Measurements from ENCODE around the gene ZNF217.
A peak's percentile ranks its signal among the peaks of the same experiment; 100 is the strongest.

The ZNF217 gene

DNA sequence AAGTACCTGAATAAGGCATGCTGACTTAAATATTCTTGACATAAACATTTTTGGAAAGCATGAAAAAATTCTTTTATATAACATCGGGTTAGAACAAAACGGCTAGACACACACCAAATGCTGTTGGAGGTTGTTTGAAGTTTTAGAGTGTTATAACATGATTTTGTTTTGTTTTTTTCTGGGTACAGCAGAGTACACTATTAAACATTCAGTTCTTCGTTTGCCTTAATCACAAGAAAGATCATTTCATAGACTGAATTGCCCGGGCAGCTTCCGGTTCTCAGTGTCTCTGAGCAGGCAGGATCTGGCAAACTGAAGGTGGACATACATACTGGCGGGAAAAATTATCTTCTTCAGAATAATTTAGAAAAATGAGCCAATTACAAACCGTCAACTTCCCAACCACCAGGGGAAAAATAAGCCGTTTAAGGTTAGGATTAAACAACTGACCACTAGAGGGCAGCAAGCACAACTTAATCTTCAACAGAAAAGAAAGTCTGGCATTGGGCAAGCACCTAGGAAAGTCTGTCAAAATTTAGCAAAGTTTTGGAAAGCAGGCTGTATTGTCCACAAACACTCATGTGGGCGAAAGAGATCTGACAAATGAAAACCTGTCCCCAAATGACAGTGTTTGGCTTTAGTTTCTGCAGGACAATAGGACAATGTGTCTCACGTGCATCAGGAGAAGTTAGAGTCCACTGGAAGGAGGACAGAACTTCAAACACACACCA is 15.0 kb downstream of the ZNF217 start:
- DNase-seq (ENCODE audit: low read depth), result peak; percentile 77
- TF ChIP-seq, protein P1, sequence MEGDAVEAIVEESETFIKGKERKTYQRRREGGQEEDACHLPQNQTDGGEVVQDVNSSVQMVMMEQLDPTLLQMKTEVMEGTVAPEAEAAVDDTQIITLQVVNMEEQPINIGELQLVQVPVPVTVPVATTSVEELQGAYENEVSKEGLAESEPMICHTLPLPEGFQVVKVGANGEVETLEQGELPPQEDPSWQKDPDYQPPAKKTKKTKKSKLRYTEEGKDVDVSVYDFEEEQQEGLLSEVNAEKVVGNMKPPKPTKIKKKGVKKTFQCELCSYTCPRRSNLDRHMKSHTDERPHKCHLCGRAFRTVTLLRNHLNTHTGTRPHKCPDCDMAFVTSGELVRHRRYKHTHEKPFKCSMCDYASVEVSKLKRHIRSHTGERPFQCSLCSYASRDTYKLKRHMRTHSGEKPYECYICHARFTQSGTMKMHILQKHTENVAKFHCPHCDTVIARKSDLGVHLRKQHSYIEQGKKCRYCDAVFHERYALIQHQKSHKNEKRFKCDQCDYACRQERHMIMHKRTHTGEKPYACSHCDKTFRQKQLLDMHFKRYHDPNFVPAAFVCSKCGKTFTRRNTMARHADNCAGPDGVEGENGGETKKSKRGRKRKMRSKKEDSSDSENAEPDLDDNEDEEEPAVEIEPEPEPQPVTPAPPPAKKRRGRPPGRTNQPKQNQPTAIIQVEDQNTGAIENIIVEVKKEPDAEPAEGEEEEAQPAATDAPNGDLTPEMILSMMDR (IDR thresholded peaks at IDR 0.05; ENCODE audit: low read depth, low read length, missing control alignments), result peak; percentile 66
- H3K4me3 ChIP-seq (ENCODE audit: low read depth, low read length), result peak overlapping the region; percentile 63

DNA sequence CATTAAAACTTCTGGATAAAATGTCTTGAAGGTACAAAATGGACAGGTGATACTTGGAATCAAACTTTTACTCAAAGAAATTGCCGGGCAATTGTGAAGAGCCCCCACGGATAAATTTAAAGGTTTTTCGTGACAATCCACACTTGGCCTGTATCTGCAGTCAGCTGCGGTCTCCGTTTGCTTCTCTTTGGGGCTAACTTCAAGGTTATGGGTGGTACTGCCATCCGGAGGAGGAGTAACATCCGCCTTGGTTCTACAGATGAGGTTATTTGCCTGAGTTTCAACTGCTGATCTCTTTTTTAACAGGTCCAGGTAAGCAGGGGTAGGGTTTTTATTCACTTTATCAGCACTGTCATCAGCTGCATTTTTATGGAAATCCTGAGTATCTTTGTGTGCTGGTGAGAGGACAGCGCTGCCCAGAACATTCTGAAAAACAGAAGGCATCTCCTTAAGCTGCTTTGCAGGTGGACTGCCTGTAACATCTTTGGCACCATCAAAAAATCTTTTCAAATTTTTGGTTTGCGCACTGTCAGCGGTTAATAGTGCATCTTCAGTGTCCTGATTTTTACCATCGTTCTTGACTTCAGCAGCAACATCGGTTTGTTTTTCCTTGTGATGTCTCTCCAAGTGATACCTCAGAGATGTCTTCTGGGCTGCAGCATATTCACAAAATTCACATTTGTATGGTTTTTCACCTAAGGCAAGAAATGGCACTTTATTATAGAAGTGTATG is 16.9 kb downstream of the ZNF217 start:
- DNase-seq (ENCODE audit: low read depth), result no peak
- TF ChIP-seq, protein P1 (IDR thresholded peaks at IDR 0.05; ENCODE audit: low read depth, low read length, missing control alignments), result no peak
- no peak overlapping the region for H3K4me3 ChIP-seq (ENCODE audit: low read depth, low read length)

DNA sequence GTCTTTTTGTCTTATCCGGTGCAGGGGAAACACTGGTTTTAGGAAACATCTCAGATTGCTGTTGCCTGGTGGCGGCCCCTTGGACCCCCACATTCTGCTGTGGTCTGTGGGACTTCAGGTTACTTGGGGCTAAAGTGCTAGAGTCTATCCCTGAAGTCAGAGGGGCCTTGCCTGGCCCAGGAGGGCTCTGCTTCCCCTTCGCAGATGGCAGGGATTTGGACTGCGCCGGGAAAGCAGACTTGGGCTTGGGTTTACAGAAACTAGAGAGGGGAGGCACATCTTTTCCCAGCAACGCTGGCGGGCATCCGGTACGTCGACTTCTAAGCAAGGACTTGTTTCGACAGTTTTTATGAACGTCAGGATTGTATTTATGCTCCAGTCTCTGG is 17.5 kb downstream of the ZNF217 start:
- TF ChIP-seq, protein P1 (IDR thresholded peaks at IDR 0.05; ENCODE audit: low read depth, low read length, missing control alignments), result no peak
- no peak overlapping the region for H3K4me3 ChIP-seq (ENCODE audit: low read depth, low read length)
- DNase-seq (ENCODE audit: low read depth), result no peak

DNA sequence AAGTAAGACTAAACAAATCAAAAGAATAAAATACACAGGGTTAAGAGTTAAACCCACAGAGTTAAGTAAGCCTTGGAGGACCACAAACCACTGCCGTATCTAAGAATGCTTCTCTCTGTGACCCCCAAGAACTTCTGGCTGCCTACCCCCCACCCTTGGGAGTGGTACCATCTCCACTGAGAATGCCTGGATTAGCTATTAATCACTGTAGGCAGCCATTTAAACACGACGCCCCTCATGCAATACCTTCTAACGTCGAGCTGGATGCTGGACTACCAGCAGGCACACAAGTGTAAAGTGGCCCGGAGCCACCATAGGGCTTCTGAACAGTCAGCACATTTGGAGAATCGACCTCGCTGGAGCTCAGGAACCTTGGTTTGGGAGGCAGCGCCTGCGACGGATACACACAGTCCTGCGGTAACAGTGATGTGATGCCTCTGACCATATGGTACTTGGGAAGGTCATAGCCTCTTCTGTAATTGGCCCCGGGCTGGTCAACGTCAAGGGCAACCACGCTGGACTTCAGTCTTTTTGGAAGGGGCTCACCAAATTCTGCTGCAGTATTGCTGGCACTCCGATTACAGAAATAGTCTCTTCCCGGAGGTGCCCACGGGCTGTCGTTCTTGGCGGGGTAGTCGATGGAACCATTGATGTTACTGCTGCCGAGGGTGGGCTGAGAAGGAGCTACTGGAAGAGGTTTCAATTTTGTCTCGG is 18.0 kb downstream of the ZNF217 start:
- H3K4me3 ChIP-seq (ENCODE audit: low read depth, low read length), result no peak overlapping the region
- DNase-seq (ENCODE audit: low read depth), result no peak
- TF ChIP-seq, protein P1 (IDR thresholded peaks at IDR 0.05; ENCODE audit: low read depth, low read length, missing control alignments), result no peak

DNA sequence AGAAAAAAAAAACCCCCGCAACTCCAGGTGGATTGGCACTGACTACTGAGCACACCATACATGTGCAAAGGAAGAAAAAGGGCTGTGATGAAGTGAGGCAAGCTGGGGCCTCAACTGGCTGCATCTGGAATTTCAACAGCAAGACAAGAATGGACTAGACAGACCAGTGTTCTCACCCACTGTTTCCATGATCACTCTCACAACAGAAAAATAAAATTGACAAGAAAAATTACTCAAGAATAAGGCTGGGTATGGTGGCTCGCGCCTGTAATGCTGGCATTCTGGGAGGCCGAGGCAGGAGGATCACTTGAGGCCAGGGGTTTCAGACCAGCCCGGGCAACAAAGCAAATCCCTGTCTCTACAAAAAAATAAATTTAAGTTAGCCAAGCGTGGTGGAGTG is 18.8 kb downstream of the ZNF217 start:
- no peak overlapping the region for H3K4me3 ChIP-seq (ENCODE audit: low read depth, low read length)
- TF ChIP-seq, protein P1 (IDR thresholded peaks at IDR 0.05; ENCODE audit: low read depth, low read length, missing control alignments), result no peak
- no peak for DNase-seq (ENCODE audit: low read depth)

DNA sequence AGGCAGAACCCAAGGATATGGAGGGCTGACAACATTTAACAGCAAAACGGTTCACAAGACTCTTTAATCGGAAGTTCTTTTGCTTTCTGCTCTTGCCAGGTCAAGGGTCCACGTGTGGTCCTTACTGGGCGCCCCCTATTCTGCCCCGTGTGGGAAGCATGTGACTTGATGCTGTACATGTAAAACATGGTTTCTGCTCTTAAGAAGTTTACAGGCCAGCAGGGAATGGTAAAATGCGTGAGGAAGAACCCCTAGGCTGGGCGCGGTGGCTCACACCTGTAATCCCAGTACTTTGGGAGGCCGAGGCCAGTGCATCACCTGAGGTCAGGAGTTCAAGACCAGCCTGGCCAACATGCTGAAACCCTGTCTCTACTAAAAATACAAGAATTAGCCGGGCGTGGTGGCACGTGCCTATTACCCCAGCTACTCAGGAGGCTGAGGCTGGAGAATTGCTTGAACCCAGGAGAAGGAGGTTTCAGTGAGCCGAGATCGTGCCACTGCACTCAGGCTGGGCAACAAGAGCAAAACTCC is 19.3 kb downstream of the ZNF217 start:
- DNase-seq (ENCODE audit: low read depth), result no peak
- TF ChIP-seq, protein P1 (IDR thresholded peaks at IDR 0.05; ENCODE audit: low read depth, low read length, missing control alignments), result no peak
- H3K4me3 ChIP-seq (ENCODE audit: low read depth, low read length), result no peak overlapping the region
